GM12892 (cell line): ENCODE results near the gene NPHP4.

ENCODE experiments used
- POLR2A ChIP-seq: IDR thresholded peaks from 2 replicates; pipeline ENCODE4 v1.6.1; 2011; ENCODE audit warnings: low read depth, low read length, control low read depth
- POLR2AphosphoS5 ChIP-seq: IDR thresholded peaks from 2 replicates; pipeline ENCODE4 v1.6.1; 2011; ENCODE audit warnings: low read depth, low read length, control low read depth
- TAF1 ChIP-seq: IDR thresholded peaks from 2 replicates; pipeline ENCODE4 v1.6.1; 2011; ENCODE audit warnings: low read depth, mild to moderate bottlenecking, control low read depth, low read length, borderline replicate concordance

- TF ChIP-seq POLR2AphosphoS5 (no peak), TAF1 (no peak), POLR2A (no peak)
These were observed 3.5 kb downstream of the NPHP4 start for GRCh38 chr1:5988596-5989285.
